ENCODE measurements around the gene ASPN.
"Not testable (repeated sequence)": the region's sequence is repeated elsewhere in the genome, so short reads cannot be mapped to it uniquely, and the experiment has no call there.

Gene ASPN

GRCh38 chr9:92414566-92414965, 67.7 kb downstream of the ASPN start:
- Histone ChIP-seq H3K27ac (no peak overlapping the region), H3K4me3 (no peak overlapping the region), H3K9me3 (ENCODE audit: low read depth, low read length) (no peaks in the 10 kb centered on the region), H3K9ac (ENCODE audit: insufficient read length) (no peak overlapping the region), H3K36me3 (ENCODE audit: insufficient read depth, low read length) (no peaks in the 10 kb centered on the region)
- TF ChIP-seq FOXP2 (optimal IDR thresholded peaks at IDR 0.05; ENCODE audit: control extremely low read depth, extremely low read length, insufficient read depth) (no peak), POLR2AphosphoS5 (IDR thresholded peaks at IDR 0.05; ENCODE audit: borderline replicate concordance, low read depth, low read length) (no peak), EZH2 (IDR thresholded peaks at IDR 0.05) (no peak)
- no peak for DNase-seq (ENCODE audit: low read depth, low spot score)

- not testable (repeated sequence) for H3K27ac ChIP-seq; H3K36me3 ChIP-seq (ENCODE audit: insufficient read depth, low read length); H3K4me3 ChIP-seq; H3K9me3 ChIP-seq (ENCODE audit: low read depth, low read length); DNase-seq (ENCODE audit: low read depth, low spot score); H3K9ac ChIP-seq (ENCODE audit: insufficient read length)
These were observed 71.1 kb downstream of the ASPN start for GRCh38 chr9:92411157-92411556.

DNA sequence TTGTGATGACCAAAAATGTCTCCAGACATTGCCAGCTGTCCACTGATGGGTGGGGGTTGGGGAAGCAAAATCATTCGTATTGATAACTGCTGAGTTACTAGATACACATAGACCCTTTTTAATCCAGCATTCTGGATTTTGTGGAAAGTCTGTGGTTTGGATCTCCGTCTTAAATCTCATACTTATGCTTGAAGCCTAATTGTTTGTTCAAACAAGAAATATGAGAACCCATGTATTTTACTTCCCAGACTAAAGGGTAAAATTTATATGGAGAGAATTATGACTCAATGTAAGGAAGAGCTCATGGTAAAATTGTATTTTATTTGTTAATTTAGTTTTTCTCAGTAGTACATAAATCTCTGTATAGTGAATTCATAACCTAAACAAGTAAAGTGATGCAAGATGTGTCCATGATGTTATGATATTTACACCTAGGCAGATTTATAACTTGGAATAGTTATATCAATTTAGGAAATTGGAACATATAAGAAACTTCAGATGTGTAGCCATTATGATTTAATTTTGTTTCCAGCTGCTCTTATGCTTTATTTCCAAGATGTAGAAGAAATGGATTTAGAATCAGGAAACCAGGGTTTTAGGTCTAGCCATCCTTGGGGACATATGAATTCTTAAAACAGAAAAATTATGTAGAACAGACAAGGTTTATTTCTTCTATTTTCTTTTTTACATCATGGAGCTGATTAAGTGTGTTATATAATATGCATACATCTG, 73.4 kb downstream of the ASPN start:
- Histone ChIP-seq H3K36me3 (ENCODE audit: insufficient read depth, low read length) (no peaks in the 10 kb centered on the region), H3K9me3 (ENCODE audit: low read depth, low read length) (no peaks in the 10 kb centered on the region), H3K9ac (ENCODE audit: insufficient read length) (no peak overlapping the region), H3K4me3 (no peak overlapping the region), H3K27ac (no peak overlapping the region)
- TF ChIP-seq EZH2 (IDR thresholded peaks at IDR 0.05), result no peak
- TF ChIP-seq POLR2AphosphoS5 (IDR thresholded peaks at IDR 0.05; ENCODE audit: borderline replicate concordance, low read depth, low read length), result no peak
- TF ChIP-seq FOXP2 (optimal IDR thresholded peaks at IDR 0.05; ENCODE audit: control extremely low read depth, extremely low read length, insufficient read depth), result no peak
- no peak for DNase-seq (ENCODE audit: low read depth, low spot score)

DNA sequence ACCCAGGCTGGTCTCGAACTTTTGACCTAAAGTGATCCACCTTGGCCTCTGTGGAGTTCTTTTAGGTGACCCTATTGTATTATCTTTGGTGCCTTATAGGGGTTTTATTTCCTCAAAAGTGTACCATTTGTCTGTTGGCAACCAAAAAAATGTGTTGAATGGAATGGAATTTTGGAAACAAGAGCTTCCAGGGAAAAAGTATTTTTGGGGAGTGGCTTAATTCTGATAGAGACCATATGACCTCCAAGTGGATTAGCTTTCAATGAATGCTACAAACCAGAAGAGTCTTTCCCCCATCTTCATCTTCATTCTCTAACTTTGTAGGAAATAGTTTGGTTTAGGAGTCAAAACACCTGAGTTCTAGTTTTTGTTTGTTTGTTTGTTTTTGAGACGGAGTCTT, 74.5 kb downstream of the ASPN start:
- Histone ChIP-seq H3K4me3 (no peak overlapping the region), H3K9ac (ENCODE audit: insufficient read length) (no peak overlapping the region), H3K27ac (no peak overlapping the region), H3K9me3 (ENCODE audit: low read depth, low read length) (no peaks in the 10 kb centered on the region), H3K36me3 (ENCODE audit: insufficient read depth, low read length) (no peaks in the 10 kb centered on the region)
- TF ChIP-seq FOXP2 (optimal IDR thresholded peaks at IDR 0.05; ENCODE audit: control extremely low read depth, extremely low read length, insufficient read depth) (no peak), EZH2 (IDR thresholded peaks at IDR 0.05) (no peak), POLR2AphosphoS5 (IDR thresholded peaks at IDR 0.05; ENCODE audit: borderline replicate concordance, low read depth, low read length) (no peak)
- DNase-seq (ENCODE audit: low read depth, low spot score), result no peak

- no peak for DNase-seq (ENCODE audit: low read depth, low spot score)
- Histone ChIP-seq H3K36me3 (ENCODE audit: insufficient read depth, low read length) (no peaks in the 10 kb centered on the region), H3K27ac (no peak overlapping the region), H3K4me3 (no peak overlapping the region), H3K9me3 (ENCODE audit: low read depth, low read length) (no peaks in the 10 kb centered on the region), H3K9ac (ENCODE audit: insufficient read length) (no peak overlapping the region)
- TF ChIP-seq FOXP2 (optimal IDR thresholded peaks at IDR 0.05; ENCODE audit: control extremely low read depth, extremely low read length, insufficient read depth), result no peak
- no peak for TF ChIP-seq POLR2AphosphoS5 (IDR thresholded peaks at IDR 0.05; ENCODE audit: borderline replicate concordance, low read depth, low read length)
These were observed 75.8 kb downstream of the ASPN start for GRCh38 chr9:92406477-92406876.
